Measurements from ENCODE around the gene SLC49A3. TPM values are rescaled to one million over a fixed set of nuclear protein-coding genes. Genes with fewer than 3 reads are reported as not detected.

SLC49A3 gene
- total RNA-seq, 2 donors from 2014 or later, result 10.0 to 12.0 TPM

- Histone ChIP-seq H3K9me3 (no peaks in the 10 kb centered on the region), H3K27ac (no peak overlapping the region), H3K27me3 (no peaks in the 10 kb centered on the region), H3K4me3 (no peak overlapping the region), H3K36me3 (no peaks in the 10 kb centered on the region), H3K4me1 (peaks cover 0 to 40% of the 10 kb centered on the region in 2 donors)
- TF ChIP-seq CTCF (IDR thresholded peaks at IDR 0.05), result no peak
- no peak for DNase-seq (ENCODE audit: low spot score)
Measured at GRCh38 chr4:678331-679103, 10.4 kb downstream of the SLC49A3 start.

- DNase-seq (ENCODE audit: low spot score), result no peak
Measured at GRCh38 chr4:677431-678293, 11.3 kb downstream of the SLC49A3 start.

GRCh38 chr4:676871-677235 is 12.1 kb downstream of the SLC49A3 start:
- Histone ChIP-seq H3K4me3 (no peak overlapping the region), H3K27me3 (no peaks in the 10 kb centered on the region), H3K9me3 (no peaks in the 10 kb centered on the region), H3K36me3 (peaks cover 9% of the 10 kb centered on the region), H3K4me1 (peaks cover 0 to 42% of the 10 kb centered on the region in 2 donors), H3K27ac (no peak overlapping the region)
- no peak for DNase-seq (ENCODE audit: low spot score)
- TF ChIP-seq CTCF (IDR thresholded peaks at IDR 0.05), result no peak

More at GRCh38 chr4:677431-678293, 11.3 kb downstream of the SLC49A3 start:
- no peak for TF ChIP-seq CTCF (IDR thresholded peaks at IDR 0.05)
- H3K27me3 ChIP-seq, result no peaks in the 10 kb centered on the region
- no peak overlapping the region for H3K4me3 ChIP-seq
- no peaks in the 10 kb centered on the region for H3K9me3 ChIP-seq
- H3K36me3 ChIP-seq, result peaks cover 3% of the 10 kb centered on the region
- H3K27ac ChIP-seq, result no peak overlapping the region
- H3K4me1 ChIP-seq, result peaks cover 0 to 41% of the 10 kb centered on the region in 2 donors

- Histone ChIP-seq H3K4me1 (peaks cover 0 to 41% of the 10 kb centered on the region in 2 donors), H3K9me3 (no peaks in the 10 kb centered on the region), H3K27ac (no peak overlapping the region), H3K4me3 (no peak overlapping the region), H3K36me3 (peaks cover 15% of the 10 kb centered on the region), H3K27me3 (no peaks in the 10 kb centered on the region)
- no peak for TF ChIP-seq CTCF (IDR thresholded peaks at IDR 0.05)
- no peak for DNase-seq (ENCODE audit: low spot score)
Measured at GRCh38 chr4:675980-676870, 12.7 kb downstream of the SLC49A3 start.

GRCh38 chr4:675036-675882 is 13.7 kb downstream of the SLC49A3 start:
- Histone ChIP-seq H3K9me3 (no peaks in the 10 kb centered on the region), H3K4me3 (peak overlapping the region; percentile 84 to 91), H3K36me3 (peaks cover 22% of the 10 kb centered on the region), H3K27ac (peak overlapping the region; percentile 94 to 97), H3K4me1 (peaks cover 0 to 31% of the 10 kb centered on the region in 2 donors), H3K27me3 (no peaks in the 10 kb centered on the region)
- DNase-seq (ENCODE audit: low spot score), result no peak
- no peak for TF ChIP-seq CTCF (IDR thresholded peaks at IDR 0.05)

All from right atrium auricular region (tissue), 2 donors.